GM12872 (cell line): ENCODE data around the gene AUTS2.

ENCODE experiments used
- CTCF ChIP-seq: IDR thresholded peaks from 3 replicates; pipeline ENCODE4 v1.5.1; 2011; ENCODE audit warnings: low read depth, mild to moderate bottlenecking, low read length, moderate library complexity; ENCODE audit not compliant: insufficient read depth

Gene AUTS2

GRCh38 chr7:69743436-69743835, 145.2 kb downstream of the AUTS2 start:
- no peak for TF ChIP-seq CTCF

- TF ChIP-seq CTCF = no peak
Measured at GRCh38 chr7:69744026-69744425, 145.8 kb downstream of the AUTS2 start.

- TF ChIP-seq CTCF = no peak
Measured at GRCh38 chr7:69746383-69746782, 148.1 kb downstream of the AUTS2 start.

- no peak for TF ChIP-seq CTCF
Measured at GRCh38 chr7:69747144-69747543, 148.9 kb downstream of the AUTS2 start.

- no peak for TF ChIP-seq CTCF
Measured at GRCh38 chr7:69748530-69748929, 150.3 kb downstream of the AUTS2 start.

- no peak for TF ChIP-seq CTCF
Measured at GRCh38 chr7:69749372-69749979, 151.2 kb downstream of the AUTS2 start.

GRCh38 chr7:69749994-69750393, 151.7 kb downstream of the AUTS2 start:
- no peak for TF ChIP-seq CTCF
